C1 segment of cervical spinal cord (tissue), 14 donors: Measurements from ENCODE around the gene SLC6A3.
A peak's percentile ranks its signal among the peaks of the same experiment; 100 is the strongest.
"Not testable (repeated sequence)": the region's sequence is repeated elsewhere in the genome, so short reads cannot be mapped to it uniquely, and the experiment has no call there.

ENCODE experiments used
- DNase-seq, 14 donors: peaks; one replicate each; lab custom pipeline; 2025; lab: John Stamatoyannopoulos, UW

SLC6A3 gene

DNA sequence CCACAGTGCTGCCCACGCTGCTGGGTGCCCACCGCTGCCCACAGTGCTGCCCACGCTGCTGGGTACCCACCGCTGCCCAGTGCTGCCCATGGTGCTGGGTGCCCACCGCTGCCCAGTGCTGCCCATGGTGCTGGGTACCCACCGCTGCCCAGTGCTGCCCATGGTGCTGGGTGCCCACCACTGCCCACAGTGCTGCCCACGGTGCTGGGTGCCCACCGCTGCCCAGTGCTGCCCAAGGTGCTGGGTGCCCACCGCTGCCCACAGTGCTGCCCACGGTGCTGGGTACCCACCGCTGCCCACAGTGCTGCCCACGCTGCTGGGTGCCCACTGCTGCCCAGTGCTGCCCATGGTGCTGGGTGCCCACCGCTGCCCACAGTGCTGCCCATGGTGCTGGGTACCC, 22.7 kb downstream of the SLC6A3 start:
- DNase-seq, result not testable (repeated sequence)

GRCh38 chr5:1421521-1422341, 23.5 kb downstream of the SLC6A3 start:
- no peak for DNase-seq

GRCh38 chr5:1420211-1421195, 24.7 kb downstream of the SLC6A3 start:
- DNase-seq, result peak in 1 of 14 donors; percentile 7

DNA sequence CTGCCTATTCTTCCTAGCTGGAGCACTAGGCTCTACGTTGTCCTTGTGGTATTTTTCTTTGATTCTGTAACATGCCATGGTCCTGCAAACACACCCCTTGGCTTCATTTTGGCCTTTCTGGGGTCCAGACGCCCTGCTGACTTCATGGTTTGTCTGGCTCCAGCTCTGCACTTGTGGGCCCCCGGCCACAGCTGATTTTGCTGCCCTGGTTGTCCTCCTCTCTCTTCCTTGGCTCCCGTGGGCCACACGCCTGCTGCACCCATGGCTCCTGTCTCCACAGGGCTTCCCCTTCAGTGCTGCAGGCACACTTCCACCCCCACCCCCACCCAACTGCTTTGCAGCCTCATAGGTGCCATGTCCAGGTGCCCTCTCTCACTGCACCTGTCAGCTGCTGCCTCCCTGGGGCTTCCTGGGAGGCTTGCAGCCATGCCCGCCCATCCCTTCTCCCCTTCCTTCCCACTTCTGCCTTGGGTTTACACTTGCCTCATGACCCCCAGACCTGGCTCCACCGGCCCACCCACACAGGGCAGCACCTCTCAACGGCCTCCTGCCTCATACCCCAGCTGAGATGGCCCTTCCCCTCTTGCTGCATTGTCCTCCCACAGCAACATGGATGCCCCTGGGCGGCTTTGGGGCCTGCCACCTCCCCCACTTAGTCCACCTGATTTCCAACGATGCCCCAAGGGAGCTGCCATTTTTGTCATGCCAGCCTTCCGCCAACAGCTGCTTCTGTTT, 25.6 kb downstream of the SLC6A3 start:
- no peak for DNase-seq

- no peak for DNase-seq
These were observed 26.3 kb downstream of the SLC6A3 start for GRCh38 chr5:1418921-1419280.

DNA sequence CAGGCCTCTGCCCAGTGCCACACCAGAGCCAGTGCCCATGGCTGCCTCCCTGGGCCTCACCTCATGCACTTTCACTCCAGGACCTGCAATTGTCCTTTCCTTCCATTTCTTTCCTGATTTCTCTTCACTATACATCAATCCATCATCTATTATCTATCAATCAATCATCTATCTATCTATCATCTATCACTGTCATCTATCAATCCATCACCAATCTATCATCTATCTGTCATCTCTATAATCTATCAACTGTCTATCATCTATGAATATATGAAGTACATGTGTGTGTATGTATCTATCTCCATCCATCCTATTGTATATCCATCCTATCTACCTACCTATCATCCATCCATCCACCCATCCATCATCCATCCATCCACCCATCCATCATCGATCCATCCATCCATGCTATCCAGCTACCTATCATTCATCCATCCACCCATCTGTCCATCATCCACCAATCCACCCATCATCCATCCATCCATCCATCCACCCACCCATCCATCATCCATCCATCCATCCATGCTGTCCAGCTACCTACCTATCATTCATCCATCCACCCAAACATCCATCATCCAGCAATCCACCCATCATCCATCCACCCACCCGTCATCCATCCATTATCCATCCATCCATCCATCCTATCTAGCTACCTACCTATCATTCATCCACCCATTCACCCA, 26.9 kb downstream of the SLC6A3 start:
- DNase-seq, result no peak

GRCh38 chr5:1417586-1418225, 27.5 kb downstream of the SLC6A3 start:
- no peak for DNase-seq

DNA sequence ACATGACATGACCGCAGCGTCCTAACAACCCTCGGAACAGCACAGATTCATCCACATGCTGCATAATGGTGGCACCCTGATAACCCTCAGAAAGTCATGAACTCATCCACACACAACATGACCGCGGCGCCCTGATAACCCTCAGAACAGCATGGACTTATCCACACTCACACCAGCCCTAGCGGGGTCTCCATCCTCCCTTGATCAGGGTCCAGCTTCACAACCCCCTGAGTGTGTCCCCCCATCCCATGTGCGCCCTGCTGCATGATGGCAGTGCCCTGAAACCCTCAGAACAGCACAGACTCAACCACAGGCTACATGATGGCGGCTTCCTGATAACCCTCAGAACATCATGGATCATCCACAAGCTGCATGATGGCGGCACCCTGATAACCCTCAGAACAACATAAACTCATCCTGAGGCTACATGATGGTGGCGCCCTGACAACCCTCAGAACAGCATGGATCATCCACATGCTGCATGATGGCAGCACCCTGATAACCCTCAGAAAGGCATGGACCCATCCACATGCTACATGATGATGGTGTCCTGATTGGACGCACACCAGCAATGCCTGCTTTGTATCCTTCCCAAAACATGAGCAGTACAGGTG, 28.3 kb downstream of the SLC6A3 start:
- no peak for DNase-seq

DNA sequence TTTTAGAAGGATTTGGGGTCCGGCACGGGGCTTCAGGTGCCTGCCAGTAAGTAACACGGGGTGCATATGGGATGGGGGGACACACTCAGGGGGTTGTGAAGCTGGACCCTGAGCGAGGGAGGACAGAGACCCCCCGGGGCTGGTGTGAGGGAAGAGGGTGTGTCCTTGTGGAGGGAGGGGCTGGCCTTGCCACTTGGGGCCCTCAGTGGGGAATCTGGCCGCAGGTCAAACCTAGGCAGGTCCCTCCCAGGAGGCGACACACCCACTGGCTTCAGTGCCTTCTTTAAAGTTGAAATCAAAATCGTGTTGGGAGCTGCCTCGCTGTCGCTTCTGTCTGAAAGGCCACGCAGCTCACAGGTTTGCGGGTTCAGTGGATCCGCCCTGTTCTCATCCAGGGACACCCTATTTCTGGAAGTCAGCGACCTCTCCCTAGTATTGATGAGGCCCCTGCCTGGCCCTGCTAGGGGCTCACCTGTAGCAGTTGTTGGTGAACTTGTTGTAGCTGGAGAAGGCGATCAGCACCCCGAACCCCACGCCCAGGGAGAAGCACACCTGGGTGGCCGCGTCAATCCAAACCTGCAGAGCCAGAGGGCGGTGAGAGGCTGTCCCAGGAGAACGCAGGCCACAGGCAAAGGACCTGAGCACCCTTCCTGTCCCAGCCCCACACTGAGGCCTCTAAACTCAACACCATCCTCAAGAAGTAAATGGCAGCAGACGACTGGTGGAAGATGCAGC, 29.4 kb downstream of the SLC6A3 start:
- DNase-seq, result no peak

DNA sequence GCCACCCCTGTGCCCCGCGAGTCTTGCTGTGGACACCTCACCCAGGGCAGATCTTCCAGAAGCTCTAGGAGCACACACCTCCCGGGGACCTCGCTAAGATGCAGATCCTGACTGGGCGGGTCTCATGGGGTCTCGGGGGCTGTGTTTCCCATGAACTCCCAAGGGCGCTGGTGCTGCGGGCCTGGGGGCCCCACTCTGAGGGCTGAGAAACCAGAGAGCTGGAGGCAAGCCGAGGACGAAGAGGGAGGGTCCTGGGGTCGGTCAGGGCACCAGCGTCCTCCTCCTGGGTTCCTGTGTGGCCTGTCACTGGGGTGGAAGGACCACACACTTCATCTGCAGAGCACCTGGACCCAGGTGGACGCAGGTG, 30.2 kb downstream of the SLC6A3 start:
- DNase-seq, result no peak

GRCh38 chr5:1414311-1415058, 30.8 kb downstream of the SLC6A3 start:
- DNase-seq, result no peak

DNA sequence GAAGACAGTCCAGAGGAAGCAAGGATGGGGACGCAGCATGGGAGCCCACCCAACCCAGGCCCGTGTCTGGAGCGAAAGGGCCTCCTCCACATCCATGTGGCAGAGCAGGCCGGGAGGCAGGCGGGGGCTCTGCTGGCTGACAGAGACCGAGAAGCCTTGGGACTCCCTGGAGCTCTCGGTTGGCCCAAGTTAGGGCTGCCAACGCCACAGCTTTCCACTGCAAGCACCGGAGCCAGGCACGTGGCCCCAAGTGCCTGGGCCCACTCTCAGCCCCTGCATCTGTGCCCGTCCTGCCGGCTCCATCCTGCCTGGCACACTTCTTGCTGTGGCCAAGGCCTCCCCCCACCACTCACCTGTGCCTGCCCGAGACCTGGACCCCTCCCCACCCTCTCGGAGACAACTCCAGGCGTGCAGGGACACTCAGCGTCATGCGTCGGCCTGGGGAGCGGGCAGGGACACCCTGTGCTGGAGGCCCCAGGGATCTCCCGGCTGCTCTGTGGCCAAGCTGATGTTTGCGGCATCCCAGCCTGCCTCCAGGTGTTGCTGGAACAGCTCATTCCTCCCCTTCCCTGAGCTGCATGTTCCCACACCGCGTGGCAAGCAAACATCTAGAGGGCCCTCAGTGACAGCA, 31.5 kb downstream of the SLC6A3 start:
- DNase-seq, result no peak

DNA sequence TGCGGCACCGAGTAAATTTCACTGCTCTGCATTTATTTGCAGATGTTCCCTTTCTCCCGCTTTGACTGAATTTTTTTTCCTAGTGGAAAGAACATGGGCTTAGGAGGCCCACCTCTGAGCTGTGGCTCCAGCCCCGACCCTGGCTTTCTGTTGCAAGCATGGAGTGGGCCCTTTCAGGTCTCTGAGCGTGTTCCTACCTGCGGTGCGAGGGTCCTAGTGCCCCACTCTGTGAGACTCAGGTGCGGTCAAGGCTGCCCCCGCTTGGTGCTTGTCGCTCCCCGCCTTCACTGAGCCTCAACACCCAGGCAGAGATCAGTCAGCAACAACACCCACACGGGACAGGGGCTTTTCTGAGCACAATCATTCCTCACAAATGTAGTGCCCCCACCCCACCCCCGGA, 32.0 kb downstream of the SLC6A3 start:
- no peak for DNase-seq

- no peak for DNase-seq
These were observed 32.6 kb downstream of the SLC6A3 start for GRCh38 chr5:1412621-1413020.

DNA sequence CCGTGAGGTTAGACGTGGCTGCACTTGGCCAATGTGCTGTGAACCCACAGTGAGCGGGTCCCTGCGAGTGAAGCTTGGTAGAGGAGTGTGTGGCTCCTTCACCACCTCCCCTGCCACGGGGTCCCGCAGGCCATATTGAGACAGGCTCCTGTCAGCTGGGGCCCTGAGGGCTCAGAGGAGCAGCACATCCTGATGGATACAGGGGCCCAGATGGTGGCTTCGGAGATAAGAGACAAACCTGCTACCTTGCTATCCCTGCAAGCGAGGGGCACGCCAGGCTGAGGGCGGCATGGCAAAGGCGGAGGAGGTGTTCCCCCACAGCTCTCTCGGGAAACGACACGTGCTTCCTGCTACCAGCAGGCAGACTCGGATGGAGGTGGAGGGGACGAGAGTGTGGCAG, 33.1 kb downstream of the SLC6A3 start:
- no peak for DNase-seq

- no peak for DNase-seq
These were observed 34.1 kb downstream of the SLC6A3 start for GRCh38 chr5:1411099-1411498.

DNA sequence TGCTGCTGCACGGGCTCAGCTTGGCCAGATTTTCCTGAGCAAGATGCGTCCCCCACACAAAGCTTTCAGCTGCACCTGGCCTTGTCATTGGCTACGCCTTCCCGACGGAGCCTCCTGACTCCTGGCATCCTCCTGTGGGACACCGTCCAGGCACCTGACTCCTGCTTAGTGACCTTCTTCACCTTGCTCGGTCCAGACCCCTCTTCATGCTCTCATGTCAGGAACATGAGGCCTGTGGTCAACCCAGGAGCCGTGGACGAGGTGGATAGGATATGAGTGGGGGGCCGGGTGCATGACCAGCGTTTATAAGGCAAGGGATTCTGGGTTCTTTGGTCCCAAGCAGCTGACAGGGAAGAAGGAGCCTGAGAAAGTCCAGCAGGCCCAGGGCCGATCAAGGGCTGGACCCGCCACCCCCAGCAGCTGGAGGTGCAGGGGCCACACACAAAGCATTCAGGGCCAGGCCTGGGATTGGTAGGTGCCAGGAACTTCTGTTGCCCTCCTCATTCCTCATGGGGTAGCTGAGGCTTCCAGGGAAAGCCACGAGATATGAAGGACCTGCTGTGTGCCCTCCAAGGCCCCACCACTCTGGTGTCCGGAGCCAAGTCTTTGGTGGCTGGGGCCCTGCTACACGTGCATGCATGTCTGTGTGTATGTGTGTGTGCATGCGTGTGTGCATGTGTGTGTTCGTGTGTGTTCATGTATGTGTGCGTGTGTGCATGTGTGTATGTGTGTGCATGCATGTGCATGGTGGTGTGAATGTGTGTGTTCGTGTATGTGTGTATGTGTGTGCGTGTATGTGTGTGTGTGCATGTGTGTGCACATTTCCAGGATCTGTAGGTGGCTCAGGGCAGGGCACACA, 34.9 kb downstream of the SLC6A3 start:
- DNase-seq, result no peak
